Activated naive CD4-positive, alpha-beta T cell treated with anti-CD3 and anti-CD28 coated beads for 36 hours (primary cell): Measurements from ENCODE around the gene TBCCD1. TPM values are rescaled to one million over a fixed set of nuclear protein-coding genes. Genes with fewer than 3 reads are reported as not detected.

Source experiments
- CTCF ChIA-PET: fragments of 350-600 bp; sonication (Branson Sonifier 250); formaldehyde crosslinking; loops from one replicate; lab custom pipeline; 2021; ENCODE audit warnings: antibody characterized with exemption; lab: Charles Lee
- DNase-seq: peaks from one replicate; pipeline ENCODE4 v3.0.0-alpha.2; 2020
- H3K27ac Mint-ChIP-seq: one replicate; pipeline ENCODE4 v1.8.0; 2021; ENCODE audit warnings: mild to moderate bottlenecking, mixed read lengths
- H3K27me3 Mint-ChIP-seq: one replicate; pipeline ENCODE4 v1.8.0; 2021; ENCODE audit warnings: low read depth, mixed read lengths
- H3K36me3 Mint-ChIP-seq: one replicate; pipeline ENCODE4 v1.8.0; 2021; ENCODE audit warnings: low read depth, mixed read lengths
- H3K4me1 Mint-ChIP-seq: one replicate; pipeline ENCODE4 v1.8.0; 2021; ENCODE audit warnings: low read depth, mixed read lengths
- H3K4me3 Mint-ChIP-seq: one replicate; pipeline ENCODE4 v1.8.0; 2021; ENCODE audit warnings: mild to moderate bottlenecking, moderate library complexity, mixed read lengths
- H3K9me3 Mint-ChIP-seq: one replicate; pipeline ENCODE4 v1.8.0; 2021; ENCODE audit warnings: mixed read lengths
- intact Hi-C: fragments of 100-400 bp; cut with micrococcal nuclease; formaldehyde crosslinking; loops from one replicate; pipeline ENCODE4 v1.15.1; 2023
- total RNA-seq, 2 experiments: library from RNA; stranded (reverse); gene quantifications; one replicate each; pipeline ENCODE4 v1.2.3, GENCODE V29; 2021

The TBCCD1 gene, protein sequence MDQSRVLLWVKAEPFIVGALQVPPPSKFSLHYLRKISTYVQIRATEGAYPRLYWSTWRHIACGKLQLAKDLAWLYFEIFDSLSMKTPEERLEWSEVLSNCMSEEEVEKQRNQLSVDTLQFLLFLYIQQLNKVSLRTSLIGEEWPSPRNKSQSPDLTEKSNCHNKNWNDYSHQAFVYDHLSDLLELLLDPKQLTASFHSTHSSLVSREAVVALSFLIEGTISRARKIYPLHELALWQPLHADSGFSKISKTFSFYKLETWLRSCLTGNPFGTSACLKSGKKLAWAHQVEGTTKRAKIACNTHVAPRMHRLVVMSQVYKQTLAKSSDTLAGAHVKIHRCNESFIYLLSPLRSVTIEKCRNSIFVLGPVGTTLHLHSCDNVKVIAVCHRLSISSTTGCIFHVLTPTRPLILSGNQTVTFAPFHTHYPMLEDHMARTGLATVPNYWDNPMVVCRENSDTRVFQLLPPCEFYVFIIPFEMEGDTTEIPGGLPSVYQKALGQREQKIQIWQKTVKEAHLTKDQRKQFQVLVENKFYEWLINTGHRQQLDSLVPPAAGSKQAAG
- total RNA-seq: 10 to 100 TPM in 1 of 2 experiments, 1 to 10 TPM in 1; 9.0 to 10.7 TPM

DNA sequence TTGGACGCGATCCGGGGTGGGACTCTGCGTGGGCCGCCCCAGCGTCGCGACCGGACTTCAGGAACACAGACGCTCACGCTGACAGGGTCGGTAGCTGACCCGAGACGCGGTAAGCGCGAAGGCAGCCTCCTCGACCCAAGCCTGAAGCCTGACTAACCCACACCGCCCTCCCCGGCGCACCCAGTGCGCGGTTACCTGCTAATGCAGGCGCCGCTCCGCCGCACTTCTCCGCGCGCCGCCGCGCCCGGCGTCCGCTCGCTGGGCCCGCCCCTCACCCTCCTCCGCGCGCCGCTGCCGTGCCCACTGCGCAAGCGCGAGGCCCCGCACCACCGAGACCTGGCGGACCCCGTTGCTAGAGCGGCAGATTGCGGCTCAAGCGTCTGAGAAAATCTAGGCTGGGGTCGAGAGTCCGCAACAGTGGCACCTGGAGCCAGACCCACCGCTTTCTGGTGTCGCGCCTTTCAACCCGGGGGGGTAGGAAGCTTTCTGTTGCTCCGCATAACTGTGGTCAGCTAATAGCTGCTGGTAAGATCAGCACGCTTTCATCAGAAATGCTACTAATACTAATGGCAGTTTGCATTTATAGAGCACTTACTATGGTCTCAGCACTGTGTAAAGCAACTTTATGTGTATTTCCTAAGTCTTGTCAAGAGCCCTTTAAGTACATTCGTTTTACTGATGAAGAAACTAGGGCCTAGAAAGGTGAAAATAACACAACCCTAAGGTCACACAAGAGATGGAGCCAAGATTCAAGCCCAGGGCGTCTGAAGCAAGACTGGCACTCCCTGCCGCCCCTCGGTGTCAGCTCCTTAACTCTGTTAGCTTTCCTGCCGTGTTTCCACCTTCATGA, at the start of gene TBCCD1:
Gene TBCCD1 (minus strand): TSS at position 268 of the 850 bp plus-strand sequence. CDS start 3,010 bp downstream, outside the sequence.
- Mint-ChIP-seq H3K27ac (peak within 1 kb of the TSS; percentile 90), H3K27me3 (no peaks in the 10 kb centered on the region), H3K9me3 (no peaks in the 10 kb centered on the region), H3K4me3 (peak within 1 kb of the TSS; percentile 93), H3K36me3 (peaks cover 9% of the 10 kb centered on the region), H3K4me1 (peaks cover 50% of the 10 kb centered on the region)
- CTCF ChIA-PET: interaction anchor here (0.5 to 2.2 kb wide), 5 partner anchors 27 to 935 kb away, joined by 3 to 7 read pairs (median 4); no protein-coding TSS in a partner anchor
- intact Hi-C loops: loop anchor here (1.0 to 5.0 kb wide), 4 partner anchors 50 to 570 kb away; partner anchors contain the start of gene RPL39L
- peak; percentile 93 for DNase-seq

DNA sequence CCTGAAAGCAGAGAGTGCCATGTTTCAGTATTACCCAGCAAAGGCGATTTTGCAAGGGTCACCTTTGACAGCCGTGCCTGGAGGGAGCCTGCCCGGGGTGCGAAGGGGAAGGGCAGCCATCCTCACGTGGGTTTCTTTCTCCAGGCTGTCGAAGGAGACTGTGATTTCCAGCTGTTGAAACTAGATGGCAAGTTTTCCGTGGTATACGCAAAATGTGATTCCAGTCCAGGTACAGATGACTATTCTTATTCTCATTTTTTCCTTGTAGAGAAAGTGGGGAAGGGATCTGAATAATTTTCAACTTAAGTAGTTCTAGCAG, 49.1 kb upstream of the TBCCD1 start:
- Mint-ChIP-seq H3K27me3 (peaks cover 17% of the 10 kb centered on the region), H3K27ac (no peak overlapping the region), H3K4me1 (peaks cover 18% of the 10 kb centered on the region), H3K36me3 (no peaks in the 10 kb centered on the region), H3K9me3 (no peaks in the 10 kb centered on the region), H3K4me3 (no peak overlapping the region)
- DNase-seq: no peak
- CTCF ChIA-PET: interaction anchor here (0.7 to 6.2 kb wide), 46 partner anchors 8 to 957 kb away, joined by 3 to 99 read pairs (median 6); partner anchors contain the start of genes DNAJB11, ETV5 and HRG
- intact Hi-C loops: loop anchor here (2.0 to 10.0 kb wide), 4 partner anchors 49 to 673 kb away; partner anchors contain the start of gene TBCCD1

DNA sequence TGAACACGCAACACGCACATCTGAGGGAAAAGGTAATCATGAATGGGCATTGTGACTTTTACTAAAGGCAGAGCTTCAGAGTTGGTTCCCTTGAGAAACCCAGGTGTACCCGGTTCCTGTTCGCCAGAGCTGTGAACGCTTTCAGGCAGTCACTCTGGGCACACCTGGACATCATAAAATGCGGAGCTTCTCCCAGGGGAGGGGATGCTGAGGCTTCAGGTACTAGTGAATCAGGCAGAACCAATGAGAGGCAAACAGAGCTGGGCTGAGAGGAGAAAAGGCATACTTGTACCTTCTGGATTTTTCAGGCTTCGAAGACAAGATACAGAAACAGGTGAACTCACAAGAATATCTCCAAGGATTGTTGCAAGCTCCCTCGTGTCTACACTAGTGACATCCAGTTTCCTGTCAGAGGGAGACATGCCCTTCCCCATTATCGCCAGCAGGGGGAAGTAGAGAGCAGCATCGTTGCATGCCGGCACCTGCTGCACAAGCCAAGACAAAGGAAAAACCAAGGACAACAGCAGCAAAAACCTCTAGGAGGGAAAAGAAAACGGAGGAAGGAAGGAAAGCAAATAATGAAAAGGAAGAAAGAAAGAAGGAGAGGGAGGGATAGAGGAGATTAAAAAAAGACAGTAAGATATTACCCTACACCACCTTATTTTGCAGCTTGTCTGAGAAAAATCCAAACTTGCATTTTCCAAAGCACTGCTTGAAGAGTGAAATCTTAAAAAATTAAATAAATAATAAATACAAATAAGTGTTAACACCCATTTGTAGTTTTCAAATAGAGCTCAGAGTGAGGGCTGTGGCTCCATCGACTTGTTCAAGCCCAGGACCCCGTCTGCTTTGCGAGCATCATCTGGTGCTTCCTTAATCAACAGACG, 47.7 kb upstream of the TBCCD1 start:
- DNase-seq: peak; percentile 89
- intact Hi-C loops: loop anchor here (5.0 to 10.0 kb wide), 2 partner anchors 373 to 550 kb away; no protein-coding TSS in a partner anchor
- CTCF ChIA-PET: interaction anchor here (0.6 to 6.2 kb wide), 49 partner anchors 9 to 746 kb away, joined by 3 to 99 read pairs (median 4); partner anchors contain the start of genes DNAJB11, EIF4A2, RFC4 and RPL39L
- peak overlapping the region; percentile 50 for H3K4me3 Mint-ChIP-seq
- peaks cover 17% of the 10 kb centered on the region for H3K27me3 Mint-ChIP-seq
- H3K4me1 Mint-ChIP-seq: peaks cover 18% of the 10 kb centered on the region
- no peaks in the 10 kb centered on the region for H3K9me3 Mint-ChIP-seq
- H3K36me3 Mint-ChIP-seq: no peaks in the 10 kb centered on the region
- no peak overlapping the region for H3K27ac Mint-ChIP-seq

DNA sequence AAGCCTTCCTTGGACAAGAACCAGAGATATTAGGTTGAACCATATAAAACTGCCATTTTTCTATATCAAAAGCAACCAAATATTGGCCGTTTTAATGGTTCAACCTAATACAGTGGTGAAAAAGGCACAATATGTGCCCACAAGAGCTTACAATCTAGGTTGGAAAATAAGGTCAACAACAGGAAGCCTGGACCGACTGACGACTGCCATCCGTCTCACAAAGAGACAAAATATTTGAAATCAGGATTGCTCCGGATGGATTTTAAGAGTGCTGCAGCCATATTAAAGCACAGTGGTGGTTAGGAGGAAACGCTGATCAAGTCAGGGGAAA, 47.1 kb upstream of the TBCCD1 start:
- no peak for DNase-seq
- Mint-ChIP-seq H3K36me3 (no peaks in the 10 kb centered on the region), H3K4me3 (peak overlapping the region; percentile 50), H3K4me1 (peaks cover 18% of the 10 kb centered on the region), H3K27ac (no peak overlapping the region), H3K9me3 (no peaks in the 10 kb centered on the region), H3K27me3 (peaks cover 17% of the 10 kb centered on the region)
- CTCF ChIA-PET: interaction anchor here (0.7 to 6.2 kb wide), 40 partner anchors 9 to 670 kb away, joined by 3 to 99 read pairs (median 5); partner anchors contain the start of genes DNAJB11, EIF4A2, RFC4 and RPL39L
- intact Hi-C loops: loop anchor here (10.0 kb wide), 1 partner anchor 551 kb away; no protein-coding TSS in a partner anchor

DNA sequence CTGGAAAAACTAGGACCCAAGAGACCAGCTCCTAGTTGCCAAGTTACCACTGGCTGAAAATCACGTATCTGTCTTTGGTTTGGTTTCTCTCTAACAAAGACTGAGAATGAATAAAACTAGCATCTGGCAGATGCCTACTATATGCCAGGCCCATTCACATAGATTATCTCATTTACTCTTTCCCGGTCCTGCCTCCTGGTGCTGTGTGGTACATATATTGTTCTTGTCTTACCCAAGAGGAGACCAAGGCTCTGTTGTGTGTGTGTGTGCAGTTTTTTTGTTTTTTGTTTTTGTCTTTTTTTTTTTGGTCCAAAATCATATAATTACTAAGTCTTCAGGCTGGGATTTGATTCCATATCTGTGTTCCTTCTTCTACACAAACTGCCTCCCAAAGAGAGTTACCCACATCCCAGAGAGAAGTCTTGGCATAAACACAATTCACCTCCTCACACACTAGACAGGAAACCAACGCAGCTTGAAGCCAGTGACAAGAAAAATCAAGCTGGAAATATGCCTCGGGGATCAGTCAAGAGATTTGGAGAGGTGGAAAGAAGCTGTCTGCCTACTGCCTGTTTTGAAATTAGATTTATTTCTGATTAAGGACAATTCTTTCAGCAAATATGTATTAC, 46.6 kb upstream of the TBCCD1 start:
- CTCF ChIA-PET: interaction anchor here (1.0 to 6.2 kb wide), 20 partner anchors 10 to 670 kb away, joined by 3 to 99 read pairs (median 6); partner anchors contain the start of gene DNAJB11
- intact Hi-C loops: loop anchor here (10.0 kb wide), 1 partner anchor 551 kb away; no protein-coding TSS in a partner anchor
- Mint-ChIP-seq H3K4me3 (no peak overlapping the region), H3K36me3 (no peaks in the 10 kb centered on the region), H3K9me3 (no peaks in the 10 kb centered on the region), H3K27ac (no peak overlapping the region), H3K4me1 (peaks cover 18% of the 10 kb centered on the region), H3K27me3 (peaks cover 17% of the 10 kb centered on the region)
- no peak for DNase-seq

DNA sequence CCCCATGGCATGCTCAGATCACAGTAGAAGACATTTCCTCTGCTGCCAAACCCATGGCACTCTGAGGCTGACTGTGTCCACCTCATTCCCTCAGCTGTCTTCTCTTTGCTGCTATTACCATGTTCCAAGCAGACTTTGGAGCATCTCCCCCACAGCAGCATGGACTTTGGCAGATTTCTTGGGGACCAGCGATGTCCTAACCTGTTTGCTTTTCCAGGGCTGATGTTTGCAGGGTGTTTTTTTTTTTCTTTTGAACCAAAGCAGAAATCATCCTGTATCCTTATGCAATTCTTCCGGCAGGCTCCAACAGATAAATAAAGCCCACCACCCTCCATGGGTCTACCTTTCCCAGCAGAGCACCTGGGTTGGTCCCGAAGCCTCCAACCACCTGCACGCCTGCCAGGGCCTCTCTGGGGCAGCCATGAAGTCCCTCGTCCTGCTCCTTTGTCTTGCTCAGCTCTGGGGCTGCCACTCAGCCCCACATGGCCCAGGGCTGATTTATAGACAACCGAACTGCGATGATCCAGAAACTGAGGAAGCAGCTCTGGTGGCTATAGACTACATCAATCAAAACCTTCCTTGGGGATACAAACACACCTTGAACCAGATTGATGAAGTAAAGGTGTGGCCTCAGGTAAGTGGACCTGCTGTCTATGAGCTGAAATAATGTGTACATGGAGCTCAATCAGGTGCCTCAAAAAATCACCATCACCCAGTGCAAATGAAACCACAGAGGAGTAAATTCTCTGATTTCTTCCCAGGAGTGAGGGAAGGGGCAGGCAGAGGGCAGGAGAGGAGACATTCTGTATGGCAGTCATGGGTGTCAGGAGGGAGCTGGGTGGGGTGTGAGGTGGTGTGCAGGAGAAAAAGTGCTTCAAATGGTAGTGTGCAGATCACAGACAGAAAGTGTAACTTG, 45.8 kb upstream of the TBCCD1 start, which contains the start of gene AHSG:
Gene AHSG (plus strand): TSS at position 340 of the 916 bp plus-strand sequence. CDS start 82 bp downstream, at position 422.
- H3K4me3 Mint-ChIP-seq: no peak within 1 kb of the TSS
- H3K9me3 Mint-ChIP-seq: no peaks in the 10 kb centered on the region
- CTCF ChIA-PET: interaction anchor here (1.0 to 6.2 kb wide), 6 partner anchors 8 to 208 kb away, joined by 3 to 99 read pairs (median 4); no protein-coding TSS in a partner anchor
- DNase-seq: no peak
- H3K4me1 Mint-ChIP-seq: peaks cover 18% of the 10 kb centered on the region
- intact Hi-C loops: loop anchor here (10.0 kb wide), 1 partner anchor 552 kb away; no protein-coding TSS in a partner anchor
- H3K36me3 Mint-ChIP-seq: no peaks in the 10 kb centered on the region
- peaks cover 14% of the 10 kb centered on the region for H3K27me3 Mint-ChIP-seq
- no peak within 1 kb of the TSS for H3K27ac Mint-ChIP-seq

DNA sequence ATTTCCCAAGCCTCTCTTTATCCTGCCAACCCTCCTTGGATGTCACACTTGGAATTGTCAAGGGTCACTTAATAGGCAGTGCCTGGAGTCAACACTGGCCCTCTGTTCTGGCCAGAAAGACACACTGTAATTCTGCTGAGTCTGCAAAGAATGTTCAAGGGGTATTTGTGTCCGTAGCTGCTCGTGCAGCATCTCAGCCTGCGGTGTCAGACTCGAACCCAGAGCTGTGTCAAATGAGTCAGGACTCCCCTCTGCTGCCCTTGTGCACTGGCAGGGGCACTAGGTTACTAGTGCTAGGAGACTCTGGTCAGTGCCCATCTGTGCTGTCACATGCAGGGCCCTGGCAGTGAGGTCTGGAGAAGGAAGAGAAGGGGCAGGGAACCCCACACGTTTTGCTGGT, 44.9 kb upstream of the TBCCD1 start:
- no peaks in the 10 kb centered on the region for H3K9me3 Mint-ChIP-seq
- no peak for DNase-seq
- CTCF ChIA-PET: interaction anchor here (1.0 to 6.2 kb wide), 3 partner anchors 9 to 209 kb away, joined by 3 to 99 read pairs (median 3); no protein-coding TSS in a partner anchor
- H3K27me3 Mint-ChIP-seq: peaks cover 9% of the 10 kb centered on the region
- intact Hi-C loops: loop anchor here (10.0 kb wide), 1 partner anchor 553 kb away; no protein-coding TSS in a partner anchor
- H3K4me3 Mint-ChIP-seq: no peak overlapping the region
- H3K27ac Mint-ChIP-seq: no peak overlapping the region
- H3K36me3 Mint-ChIP-seq: no peaks in the 10 kb centered on the region
- H3K4me1 Mint-ChIP-seq: peaks cover 16% of the 10 kb centered on the region

DNA sequence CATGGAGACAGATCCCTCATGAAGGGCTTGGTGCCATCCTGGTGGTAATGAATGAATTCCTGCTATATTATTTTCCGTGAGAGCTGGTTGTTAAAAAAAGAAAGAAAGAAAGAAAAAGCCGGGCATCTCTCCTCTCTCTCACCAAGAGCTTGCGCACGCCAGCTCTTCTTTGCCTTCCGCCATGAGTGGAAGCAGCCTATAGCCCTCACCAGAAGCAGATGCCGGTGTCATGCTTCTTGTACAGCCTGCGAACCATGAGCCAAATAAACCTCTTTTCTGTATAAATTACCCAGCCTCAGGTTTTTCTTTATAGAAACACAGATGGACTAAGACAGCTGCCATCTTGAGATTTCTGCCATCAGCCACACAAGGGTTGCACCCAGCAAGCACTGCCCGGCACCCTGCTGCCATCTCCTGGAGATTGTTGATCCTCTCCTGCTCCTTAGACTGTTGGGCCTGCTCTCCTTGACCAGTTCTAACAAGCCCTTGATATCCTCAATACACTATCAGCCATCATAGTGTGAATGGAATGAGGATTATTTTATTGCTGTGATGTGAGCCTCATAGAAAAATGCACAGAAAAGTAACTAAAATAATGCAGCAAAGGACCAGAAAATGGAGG, 42.2 kb upstream of the TBCCD1 start:
- intact Hi-C loops: no loop called here
- Mint-ChIP-seq H3K9me3 (no peaks in the 10 kb centered on the region), H3K4me1 (peaks cover 1% of the 10 kb centered on the region), H3K27me3 (peaks cover 6% of the 10 kb centered on the region), H3K27ac (no peak overlapping the region), H3K4me3 (no peak overlapping the region), H3K36me3 (no peaks in the 10 kb centered on the region)
- CTCF ChIA-PET: interaction anchor here (0.6 to 2.6 kb wide), 6 partner anchors 8 to 655 kb away, joined by 3 to 13 read pairs (median 4); no protein-coding TSS in a partner anchor
- peak; percentile 38 for DNase-seq

DNA sequence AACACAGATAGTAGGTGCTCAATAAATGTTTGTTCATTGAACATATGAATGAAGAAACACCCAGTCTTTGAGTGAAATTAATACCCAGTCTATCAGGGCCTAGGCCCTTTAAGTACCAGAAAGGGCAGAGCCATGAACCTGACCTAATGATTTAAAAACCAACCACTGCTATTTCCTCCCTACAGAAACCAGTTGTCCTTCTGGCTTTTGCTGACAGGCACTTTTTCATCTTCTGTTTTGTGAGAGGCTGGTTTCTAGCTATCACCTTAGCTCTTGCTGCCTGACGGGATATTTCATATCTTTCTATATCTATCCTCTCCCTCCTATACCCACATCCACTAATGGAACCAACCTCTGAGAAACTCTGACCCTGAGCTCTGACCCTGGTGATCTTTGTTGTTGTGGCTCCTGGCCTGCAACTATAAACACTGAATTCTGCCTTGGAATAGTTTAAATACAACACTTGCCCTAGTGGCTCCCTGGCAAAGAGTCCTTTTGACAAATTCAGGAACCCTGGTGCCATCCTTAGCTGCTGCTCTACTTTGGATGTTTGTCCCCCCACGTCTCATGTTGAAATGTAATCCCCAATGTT, 41.6 kb upstream of the TBCCD1 start:
- Mint-ChIP-seq H3K36me3 (no peaks in the 10 kb centered on the region), H3K9me3 (no peaks in the 10 kb centered on the region), H3K27me3 (peaks cover 4% of the 10 kb centered on the region), H3K4me3 (no peak overlapping the region), H3K27ac (no peak overlapping the region), H3K4me1 (no peaks in the 10 kb centered on the region)
- intact Hi-C loops: no loop called here
- no peak for DNase-seq
- CTCF ChIA-PET: interaction anchor here (0.6 to 2.6 kb wide), 5 partner anchors 9 to 654 kb away, joined by 3 to 13 read pairs (median 4); no protein-coding TSS in a partner anchor
